Fibroblast of skin of scalp (primary cell): ENCODE measurements around the gene KCTD17.

ENCODE experiments used
- DNase-seq: peaks from one replicate; pipeline ENCODE4 v3.0.0-alpha.2; 2013

KCTD17 gene

GRCh38 chr22:37021041-37021440 is 30.5 kb upstream of the KCTD17 start:
- no peak for DNase-seq

- peak; percentile 27 for DNase-seq
These were observed 29.6 kb upstream of the KCTD17 start for GRCh38 chr22:37021710-37022482.

DNA sequence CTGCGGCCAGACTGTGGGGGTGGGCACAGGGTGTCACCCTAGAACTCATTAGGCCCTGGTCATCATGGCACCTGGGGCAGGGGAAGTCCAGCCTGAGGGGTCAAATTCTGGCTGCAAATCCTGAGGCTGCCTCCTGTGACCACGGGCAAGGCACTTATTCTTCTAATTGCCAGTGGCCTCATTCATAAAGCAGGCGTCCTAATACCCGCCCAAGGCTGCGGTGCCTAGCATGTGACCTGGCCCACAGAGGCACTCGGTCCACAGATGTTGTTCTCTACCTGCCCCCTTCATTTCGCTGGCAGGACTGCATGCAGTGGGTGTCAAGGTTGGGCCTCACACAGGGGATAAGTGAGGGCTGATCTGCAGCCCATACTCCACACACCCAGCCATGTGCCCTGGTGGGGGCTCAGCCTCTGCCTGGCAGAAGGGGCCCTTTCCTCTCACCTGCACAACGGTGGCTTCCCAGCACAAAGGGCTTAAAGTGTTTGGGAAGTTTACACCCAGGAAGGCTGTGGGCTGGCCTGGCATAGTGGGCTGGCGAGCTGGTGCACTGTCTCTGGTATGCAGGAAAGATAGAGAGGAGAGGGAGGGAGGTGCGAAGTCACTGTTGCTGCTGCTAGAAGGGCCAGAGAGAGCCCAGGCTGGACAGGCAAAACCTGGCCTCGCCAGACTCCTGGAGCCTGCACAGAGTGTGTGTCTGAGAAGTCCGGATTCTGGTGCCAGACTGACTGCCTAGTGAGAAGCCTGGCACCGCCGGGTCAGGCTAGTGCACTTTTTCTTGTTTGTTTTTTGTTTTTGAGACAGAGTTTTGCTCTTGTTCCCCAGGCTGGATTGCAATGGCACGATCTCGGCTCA is 28.8 kb upstream of the KCTD17 start:
- no peak for DNase-seq

- DNase-seq = no peak
These were observed 27.7 kb upstream of the KCTD17 start for GRCh38 chr22:37023743-37024338.

GRCh38 chr22:37024339-37025157 is 27.0 kb upstream of the KCTD17 start:
- no peak for DNase-seq

DNA sequence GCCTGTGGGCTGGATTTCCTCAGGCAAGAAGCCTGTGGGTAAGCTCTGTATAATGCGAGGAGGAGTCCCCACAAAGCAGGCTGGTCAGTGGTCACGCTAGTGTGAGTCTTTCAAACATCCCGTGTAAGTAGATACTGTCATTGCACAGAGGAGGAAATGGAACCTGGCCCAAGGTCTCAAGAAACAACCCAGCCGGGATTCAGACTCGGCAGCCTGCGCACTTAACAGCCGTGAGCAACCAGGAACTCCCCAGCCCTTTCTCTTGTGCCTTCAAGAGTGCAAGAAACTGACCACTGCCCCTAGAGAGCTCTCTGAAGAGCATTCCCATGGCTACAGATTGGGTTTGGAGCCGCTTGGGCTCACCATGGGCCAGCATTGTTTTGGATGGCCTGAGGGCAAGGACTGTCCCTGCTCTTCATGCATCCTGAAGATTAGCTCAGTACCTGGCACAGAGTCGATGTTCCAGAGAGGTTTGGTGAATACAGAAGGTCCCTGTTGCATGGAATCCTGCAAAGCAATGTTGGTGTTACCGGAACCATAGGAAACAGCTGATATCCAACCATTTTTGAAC is 26.0 kb upstream of the KCTD17 start:
- no peak for DNase-seq

DNA sequence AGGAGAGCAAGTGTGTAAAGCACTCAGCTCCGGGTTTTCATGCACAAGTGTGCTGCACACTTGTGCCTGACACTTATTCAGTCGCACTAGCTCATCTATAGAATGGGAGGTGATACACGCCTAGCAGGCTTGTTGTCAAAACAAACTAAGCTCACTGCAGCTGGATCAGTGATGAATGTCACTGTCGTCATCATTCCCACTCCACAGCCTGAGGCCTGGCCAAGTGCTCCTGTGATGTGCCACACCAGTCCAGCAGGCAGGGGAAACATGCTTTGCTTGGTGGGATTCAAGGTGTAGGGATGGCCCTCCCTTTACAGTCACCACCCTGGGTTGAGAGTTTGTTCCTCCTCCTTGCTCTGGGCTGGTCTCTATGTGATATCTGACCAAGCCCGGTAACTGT is 25.2 kb upstream of the KCTD17 start:
- DNase-seq = no peak

- no peak for DNase-seq
These were observed 24.0 kb upstream of the KCTD17 start for GRCh38 chr22:37027556-37027955.

- no peak for DNase-seq
These were observed 22.6 kb upstream of the KCTD17 start for GRCh38 chr22:37028692-37029674.

DNA sequence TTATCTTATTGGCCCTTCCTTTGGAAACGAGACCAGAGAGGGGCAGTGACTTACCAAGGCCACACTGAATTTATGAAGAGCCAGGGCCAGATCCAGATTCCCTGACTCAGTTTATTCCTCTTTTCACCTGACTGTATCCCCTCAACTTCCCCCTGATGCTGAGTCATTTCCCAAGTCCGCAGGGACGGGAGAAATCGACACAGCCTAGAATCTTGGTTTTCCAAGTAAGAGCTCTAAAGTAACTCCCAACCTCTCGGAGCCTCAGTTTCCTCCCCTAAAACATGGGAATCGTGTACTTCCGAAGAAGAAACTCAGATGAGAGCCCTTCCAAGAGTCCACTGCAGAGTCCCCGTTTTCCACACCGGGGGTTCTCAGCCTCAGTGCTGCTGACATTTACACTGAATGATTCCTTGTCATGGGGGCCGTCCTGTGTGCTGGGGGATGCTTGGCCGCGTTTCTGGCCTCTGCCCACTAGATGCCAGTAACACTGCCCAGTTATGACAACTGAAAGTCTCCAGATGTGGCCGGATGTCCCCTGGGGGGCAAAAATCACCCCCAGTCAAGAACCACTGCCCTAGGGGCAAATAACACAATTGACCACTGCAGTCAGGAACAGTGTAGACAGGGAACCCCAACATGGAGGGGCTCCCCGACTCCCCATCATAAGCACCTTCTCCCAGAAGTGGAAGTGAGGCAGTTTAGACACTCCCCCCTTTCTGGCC is 20.8 kb upstream of the KCTD17 start:
- DNase-seq = no peak

GRCh38 chr22:37032134-37032534 is 19.4 kb upstream of the KCTD17 start:
- DNase-seq = no peak

GRCh38 chr22:37032535-37033460 is 18.7 kb upstream of the KCTD17 start:
- DNase-seq = peak; percentile 66

DNA sequence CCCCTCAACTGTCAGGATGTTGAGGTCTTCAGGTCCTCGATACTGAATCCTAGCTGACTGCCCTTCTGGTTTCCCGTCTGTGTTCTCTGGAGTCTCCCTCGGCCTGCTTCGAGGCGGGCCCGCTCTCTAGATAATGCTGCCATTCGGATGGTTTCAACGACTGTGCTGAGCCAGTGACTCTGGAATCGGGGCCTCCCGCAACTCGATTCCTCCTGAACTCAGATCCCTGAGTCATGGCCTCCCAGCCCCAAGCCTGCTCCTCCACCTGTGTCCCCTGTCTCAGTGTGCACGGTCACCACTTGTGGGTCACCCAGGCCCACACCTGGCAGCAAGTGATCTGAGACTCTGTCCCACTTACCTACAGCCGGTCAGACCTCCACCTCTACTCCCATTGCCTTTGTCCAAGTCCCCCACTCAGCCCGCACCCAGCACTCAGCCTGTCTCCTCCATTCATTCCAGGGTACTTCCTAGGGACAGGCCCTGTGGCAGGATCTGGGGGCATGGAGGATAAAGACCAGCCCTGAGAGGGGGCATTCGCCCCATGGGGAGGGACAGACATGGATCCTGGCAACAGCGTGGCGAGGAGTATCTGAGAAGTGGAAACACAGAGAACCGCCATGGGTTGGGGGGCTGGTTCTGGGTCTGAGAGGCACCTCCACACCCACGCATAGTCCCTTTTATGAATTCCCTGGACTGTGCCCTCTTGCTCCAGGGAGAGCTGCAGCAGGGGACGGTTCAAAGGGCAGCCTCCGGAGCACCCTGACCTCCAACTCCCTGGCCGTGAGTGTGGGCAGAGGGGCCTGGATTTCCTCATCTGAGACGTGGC is 17.7 kb upstream of the KCTD17 start:
- no peak for DNase-seq

DNA sequence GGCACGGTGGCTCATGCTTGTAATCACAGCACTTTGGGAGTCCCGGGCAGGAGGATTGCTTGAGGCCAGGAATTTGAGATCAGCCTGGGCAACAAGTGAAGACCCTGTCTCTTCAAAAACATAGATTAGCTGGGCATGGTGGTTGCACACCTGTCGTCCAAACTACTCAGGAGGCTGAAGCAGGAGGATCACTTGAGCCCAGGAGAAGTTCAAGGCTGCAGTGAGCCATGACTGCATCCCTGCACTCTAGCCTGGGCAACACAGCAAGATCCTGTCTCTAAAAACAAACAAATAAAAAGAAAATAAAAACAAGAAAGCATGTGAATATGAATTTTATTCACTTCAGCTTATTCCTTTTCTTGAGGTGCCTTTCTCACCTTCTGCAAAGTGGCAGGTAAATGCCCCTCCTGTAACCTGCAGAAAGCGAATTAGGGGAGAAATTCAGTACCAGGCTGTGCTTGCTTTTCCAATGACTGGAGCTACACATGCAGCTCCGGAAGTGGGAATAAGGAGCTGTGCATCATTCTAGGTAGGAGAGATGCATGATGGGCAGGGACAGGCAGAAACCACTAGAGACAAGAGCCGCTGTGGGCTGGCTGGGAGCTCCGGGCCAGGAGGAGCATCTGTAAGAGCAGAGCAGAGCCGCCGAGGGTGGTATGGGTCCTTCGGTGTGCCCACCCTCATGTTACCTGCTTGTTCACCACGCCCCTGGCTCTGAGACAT is 14.7 kb upstream of the KCTD17 start:
- DNase-seq = no peak

DNA sequence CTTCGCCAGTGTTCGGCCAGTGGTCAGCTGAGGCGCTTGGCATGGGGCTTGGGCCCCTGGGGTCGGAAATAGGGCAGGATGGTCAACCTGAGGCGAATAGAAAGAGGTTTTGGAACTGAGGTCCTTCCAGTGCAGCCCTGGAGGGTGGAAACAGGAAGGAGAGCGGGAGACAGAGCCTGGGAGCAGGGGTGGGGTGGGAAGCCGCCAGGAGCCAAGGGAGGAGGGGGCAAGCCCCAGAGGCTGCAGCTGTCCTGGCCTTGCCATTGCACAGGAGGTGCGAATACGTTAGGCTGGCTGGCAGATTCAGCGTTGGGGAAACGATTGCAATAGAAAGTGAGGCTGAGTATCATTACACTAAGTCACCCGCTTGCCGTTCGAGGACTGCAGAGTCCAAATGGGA is 13.9 kb upstream of the KCTD17 start:
- no peak for DNase-seq

GRCh38 chr22:37039466-37039865 is 12.1 kb upstream of the KCTD17 start:
- DNase-seq = no peak

GRCh38 chr22:37043209-37043827 is 8.2 kb upstream of the KCTD17 start:
- DNase-seq = no peak
